Gastroesophageal sphincter (tissue), 4 donors: Measurements from ENCODE around the gene SLC29A3. TPM values are rescaled to one million over a fixed set of nuclear protein-coding genes. Genes with fewer than 3 reads are reported as not detected.

Experiments
- ATAC-seq: fragments of 150-250 bp; one replicate; pipeline ENCODE4 v1.9.1; 2016; ENCODE audit warnings: mild to moderate bottlenecking, moderate library complexity
- H3K27ac ChIP-seq, 4 donors: fragments of 200-600 bp; sonication (generic) in 3 of 4; 1 replicate in 3 of 4; 2 replicates in 1 of 4; pipeline ENCODE4 v1.5.1; 2016 to 2019
- H3K27me3 ChIP-seq: fragments of 200-600 bp; sonication (generic); one replicate; pipeline ENCODE4 v1.5.1; 2019
- H3K36me3 ChIP-seq, 2 donors: fragments of 200-600 bp; sonication (generic); one replicate each; pipeline ENCODE4 v1.5.1; 2019; ENCODE audit warnings: control low read depth in 1 of 2
- H3K4me1 ChIP-seq, 3 donors: fragments of 200-600 bp; sonication (generic); 1 replicate in 2 of 3; 2 replicates in 1 of 3; pipeline ENCODE4 v1.5.1; 2016 to 2019; ENCODE audit warnings: control low read depth in 2 of 3
- H3K4me3 ChIP-seq, 2 donors: fragments of 200-600 bp; sonication (generic); one replicate each; pipeline ENCODE4 v1.5.1; 2019; ENCODE audit warnings: mild to moderate bottlenecking in 1 of 2, moderate library complexity in 1 of 2
- H3K9me3 ChIP-seq, 3 donors: fragments of 200-600 bp; sonication (generic); one replicate each; pipeline ENCODE4 v1.5.1; 2017 to 2019; ENCODE audit warnings: control low read depth in 2 of 3
- EP300 ChIP-seq: sonication (generic); formaldehyde crosslinking; IDR thresholded peaks from one replicate; pipeline ENCODE4 v1.6.1; 2017; ENCODE audit warnings: antibody characterized with exemption, mild to moderate bottlenecking
- POLR2A ChIP-seq, 2 donors: fragments of 450-650 bp; IDR thresholded peaks; one replicate each; pipeline ENCODE4 v1.6.1; 2017; ENCODE audit warnings: antibody characterized with exemption in 2 of 2, mild to moderate bottlenecking in 2 of 2, moderate library complexity in 1 of 2
- POLR2AphosphoS5 ChIP-seq: sonication (generic); formaldehyde crosslinking; IDR thresholded peaks from one replicate; pipeline ENCODE4 v1.6.1; 2017; ENCODE audit warnings: antibody characterized with exemption
- WGBS, 2 donors: methylation state at CpG; one replicate each; pipeline ENCODE4 v1.1.5; 2018; ENCODE audit warnings: low coverage in 1 of 2; 5-methylcytosine and 5-hydroxymethylcytosine counted together
- total RNA-seq, 4 donors: library from RNA; depleted of rRNA; stranded (reverse); fragments of >200 nt; gene quantifications; one replicate each; pipeline ENCODE4 v1.1.0, GENCODE V29; 2016
- TF ChIP-seq, protein P1 (sequence below), 4 experiments: fragments of 200-600 bp in 2 of 4; fragments of 450-650 bp in 2 of 4; sonication (generic) in 1 of 4; IDR thresholded peaks; one replicate each; pipeline ENCODE4 v1.5.1; 2017 to 2019; ENCODE audit warnings: antibody characterized with exemption in 4 of 4, mild to moderate bottlenecking in 2 of 4, moderate library complexity in 2 of 4

Gene SLC29A3
- total RNA-seq, 4 donors from 2014 or later: 3.3 to 9.8 (median 4.9) TPM

DNA sequence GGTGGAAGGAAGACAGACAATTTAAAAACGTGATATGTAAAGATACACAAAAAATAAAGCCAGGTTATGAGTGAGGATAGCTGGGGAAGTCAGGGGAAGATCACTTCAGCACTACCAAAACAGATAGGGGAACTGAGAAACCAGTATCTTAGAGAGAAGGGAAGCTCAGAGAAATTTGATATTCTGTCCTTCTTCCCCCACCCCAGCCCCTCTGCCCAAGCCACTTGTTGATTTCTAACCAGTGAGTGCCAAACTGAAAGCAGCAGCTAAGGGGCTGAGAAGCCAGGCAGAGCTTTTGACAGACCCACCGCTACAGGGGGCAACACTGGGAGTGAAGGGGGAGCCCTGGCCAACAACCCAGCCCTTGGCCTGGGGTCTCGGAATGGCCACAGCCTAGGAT lies 9.1 kb upstream of the SLC29A3 start:
- Histone ChIP-seq H3K27ac (no peak overlapping the region), H3K4me1 (peaks cover 0 to 28% (median 12%) of the 10 kb centered on the region in 3 donors), H3K4me3 (no peak overlapping the region), H3K27me3 (no peaks in the 10 kb centered on the region), H3K9me3 (no peaks in the 10 kb centered on the region), H3K36me3 (no peaks in the 10 kb centered on the region)
- ATAC-seq: no peak
- WGBS, 2 donors: 49 to 79% methylated on average over 2 of the region's 3 CpGs
- TF ChIP-seq POLR2AphosphoS5: no peak
- TF ChIP-seq, protein P1, sequence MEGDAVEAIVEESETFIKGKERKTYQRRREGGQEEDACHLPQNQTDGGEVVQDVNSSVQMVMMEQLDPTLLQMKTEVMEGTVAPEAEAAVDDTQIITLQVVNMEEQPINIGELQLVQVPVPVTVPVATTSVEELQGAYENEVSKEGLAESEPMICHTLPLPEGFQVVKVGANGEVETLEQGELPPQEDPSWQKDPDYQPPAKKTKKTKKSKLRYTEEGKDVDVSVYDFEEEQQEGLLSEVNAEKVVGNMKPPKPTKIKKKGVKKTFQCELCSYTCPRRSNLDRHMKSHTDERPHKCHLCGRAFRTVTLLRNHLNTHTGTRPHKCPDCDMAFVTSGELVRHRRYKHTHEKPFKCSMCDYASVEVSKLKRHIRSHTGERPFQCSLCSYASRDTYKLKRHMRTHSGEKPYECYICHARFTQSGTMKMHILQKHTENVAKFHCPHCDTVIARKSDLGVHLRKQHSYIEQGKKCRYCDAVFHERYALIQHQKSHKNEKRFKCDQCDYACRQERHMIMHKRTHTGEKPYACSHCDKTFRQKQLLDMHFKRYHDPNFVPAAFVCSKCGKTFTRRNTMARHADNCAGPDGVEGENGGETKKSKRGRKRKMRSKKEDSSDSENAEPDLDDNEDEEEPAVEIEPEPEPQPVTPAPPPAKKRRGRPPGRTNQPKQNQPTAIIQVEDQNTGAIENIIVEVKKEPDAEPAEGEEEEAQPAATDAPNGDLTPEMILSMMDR (IDR thresholded peaks at IDR 0.05): no peak
- TF ChIP-seq POLR2A (IDR thresholded peaks at IDR 0.05): no peak
- no peak for TF ChIP-seq EP300

DNA sequence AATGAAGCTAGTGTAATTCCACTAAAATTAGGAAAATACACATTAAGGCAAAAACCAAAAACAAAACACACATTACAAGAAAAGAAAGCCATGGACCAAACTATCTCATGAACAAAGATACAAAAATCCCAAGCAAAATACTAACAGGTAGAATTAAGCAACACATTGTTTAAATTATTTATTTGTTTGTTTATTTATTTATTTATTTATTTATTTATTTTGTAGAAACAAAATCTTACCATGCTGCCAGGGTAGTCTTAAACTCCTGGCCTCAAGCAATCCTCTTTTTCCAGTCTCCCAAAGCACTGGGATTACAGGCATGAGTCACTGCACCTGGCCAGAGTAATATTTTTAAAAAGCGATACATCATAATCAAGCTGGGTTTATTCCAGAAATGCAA lies 6.8 kb upstream of the SLC29A3 start:
- no peak for ATAC-seq
- Histone ChIP-seq H3K27ac (no peak overlapping the region), H3K4me1 (peaks cover 0 to 28% (median 12%) of the 10 kb centered on the region in 3 donors), H3K27me3 (no peaks in the 10 kb centered on the region), H3K9me3 (no peaks in the 10 kb centered on the region), H3K4me3 (no peak overlapping the region), H3K36me3 (no peaks in the 10 kb centered on the region)
- 33 to 63% methylated on average over 1 of the region's 1 CpG for WGBS, 2 donors
- TF ChIP-seq EP300 (no peak), POLR2AphosphoS5 (no peak), POLR2A (IDR thresholded peaks at IDR 0.05) (no peak)
- TF ChIP-seq, protein P1 (IDR thresholded peaks at IDR 0.05): no peak

DNA sequence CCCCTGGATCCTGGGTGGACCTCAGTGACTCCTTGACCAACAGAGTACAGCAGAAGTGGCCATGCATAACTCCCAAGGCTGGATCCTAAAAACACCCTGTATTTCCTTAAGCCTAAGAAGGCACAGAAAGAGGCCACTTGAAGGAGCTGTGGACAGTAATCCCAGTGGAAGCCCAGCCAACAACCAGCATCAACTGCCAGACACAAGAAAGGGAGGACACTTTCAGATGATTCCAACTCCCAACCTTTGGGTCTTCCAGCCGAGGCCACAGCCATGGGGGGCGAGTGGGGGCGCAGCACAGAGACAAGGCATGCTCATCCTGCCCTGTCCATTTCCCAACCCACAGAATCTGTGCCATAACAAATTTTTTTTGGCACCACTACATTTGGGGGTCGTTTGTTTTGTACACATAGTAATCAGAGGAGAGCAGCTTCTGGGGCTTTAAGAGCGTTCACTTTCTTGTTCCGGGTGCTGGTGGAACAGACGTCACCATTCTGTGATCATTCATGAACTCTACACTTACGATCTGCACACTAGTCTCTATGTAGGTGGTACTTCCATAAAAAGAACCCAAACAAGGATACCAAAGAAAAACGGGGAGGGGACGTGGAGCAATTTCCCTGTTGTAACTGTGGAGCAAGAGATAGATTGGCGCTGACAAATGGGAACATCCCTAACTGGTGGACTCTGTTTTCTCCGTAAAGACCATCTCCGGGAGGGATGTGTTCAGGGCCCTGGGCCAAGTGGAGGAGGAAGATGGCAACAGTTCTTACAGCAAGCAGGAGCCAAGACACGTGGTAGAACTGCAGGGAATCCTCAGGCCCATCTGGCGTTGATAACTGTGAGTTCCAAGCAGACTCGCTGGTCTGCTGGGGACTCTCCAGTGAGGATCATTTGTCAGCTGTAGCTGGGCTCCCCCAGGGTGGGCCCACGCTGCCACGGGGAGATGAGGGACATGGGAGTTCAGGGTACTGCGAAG lies 6.0 kb upstream of the SLC29A3 start:
- H3K4me3 ChIP-seq: peak overlapping the region in 1 of 2 donors; percentile 9
- H3K36me3 ChIP-seq: no peaks in the 10 kb centered on the region
- TF ChIP-seq POLR2AphosphoS5: peak; percentile 57
- TF ChIP-seq EP300: no peak
- TF ChIP-seq, protein P1 (IDR thresholded peaks at IDR 0.05): no peak
- no peak for TF ChIP-seq POLR2A (IDR thresholded peaks at IDR 0.05)
- 13 to 21% methylated on average over 6 to 10 of the region's 19 CpGs for WGBS, 2 donors
- H3K27me3 ChIP-seq: no peaks in the 10 kb centered on the region
- H3K9me3 ChIP-seq: no peaks in the 10 kb centered on the region
- H3K27ac ChIP-seq: peak overlapping the region in 3 of 4 donors; percentile 70 to 77 (median 76)
- peaks cover 0 to 28% (median 12%) of the 10 kb centered on the region in 3 donors for H3K4me1 ChIP-seq
- ATAC-seq: peak; percentile 83

DNA sequence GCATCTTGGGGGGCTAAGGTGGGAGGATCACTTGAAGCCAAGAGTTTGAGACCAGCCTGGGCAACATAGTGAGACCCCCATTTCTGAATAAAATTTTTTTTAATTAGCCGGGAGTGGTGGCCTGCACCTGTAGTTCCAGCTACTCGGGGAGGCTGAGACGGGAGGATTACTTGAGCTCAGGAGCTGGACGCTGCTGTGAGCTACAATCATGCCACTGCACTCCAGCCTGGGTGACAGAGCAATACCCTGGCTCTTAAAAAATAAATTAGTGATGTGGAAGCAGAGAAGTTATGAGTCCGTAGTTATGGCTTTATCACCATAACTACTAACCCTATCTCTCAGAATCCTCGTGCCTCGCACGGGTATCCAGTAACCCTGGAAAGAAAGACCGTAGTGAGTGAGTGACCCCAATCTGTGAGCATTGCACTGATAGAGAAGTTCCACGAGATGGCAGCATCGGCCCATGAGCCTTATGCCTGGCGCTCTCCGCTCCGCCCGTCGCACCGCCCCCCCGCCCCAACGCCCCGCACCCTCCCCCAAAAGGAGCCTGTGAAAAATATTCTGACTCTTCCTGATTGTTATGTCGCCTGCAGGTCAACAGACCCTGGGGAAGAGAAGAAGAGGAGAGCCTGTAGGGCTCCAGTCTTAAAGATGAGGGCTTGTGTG lies 4.9 kb upstream of the SLC29A3 start:
- Histone ChIP-seq H3K27ac (peak overlapping the region in 3 of 4 donors; percentile 70 to 77 (median 76)), H3K9me3 (no peaks in the 10 kb centered on the region), H3K36me3 (no peaks in the 10 kb centered on the region), H3K27me3 (no peaks in the 10 kb centered on the region), H3K4me1 (peaks cover 0 to 35% (median 16%) of the 10 kb centered on the region in 3 donors), H3K4me3 (peak overlapping the region in 1 of 2 donors; percentile 16)
- peak; percentile 54 for ATAC-seq
- WGBS, 2 donors: 8 to 18% methylated on average over 8 to 12 of the region's 21 CpGs
- TF ChIP-seq POLR2A (IDR thresholded peaks at IDR 0.05): no peak
- no peak for TF ChIP-seq EP300
- TF ChIP-seq, protein P1 (IDR thresholded peaks at IDR 0.05): peak; percentile 68 to 86 (median 74)
- no peak for TF ChIP-seq POLR2AphosphoS5
